Vagina (tissue), 2 donors: ENCODE measurements around the gene ABCC2. TPM values are rescaled to one million over a fixed set of nuclear protein-coding genes. Genes with fewer than 3 reads are reported as not detected.

Source experiments
- DNase-seq, 2 donors: peaks; one replicate each; pipeline ENCODE4 v3.0.0-alpha.2; 2017; ENCODE audit errors: extremely low spot score in 2 of 2
- H3K27ac ChIP-seq: fragments of 200-600 bp; sonication (generic); one replicate; pipeline ENCODE4 v1.5.1; 2019
- H3K27me3 ChIP-seq: fragments of 200-600 bp; sonication (generic); one replicate; pipeline ENCODE4 v1.5.1; 2019
- H3K36me3 ChIP-seq, 2 donors: fragments of 200-600 bp; sonication (generic); one replicate each; pipeline ENCODE4 v1.5.1; 2017 to 2019
- H3K4me1 ChIP-seq: fragments of 200-600 bp; sonication (generic); one replicate; pipeline ENCODE4 v1.5.1; 2019
- H3K4me3 ChIP-seq, 2 donors: fragments of 200-600 bp; sonication (generic); 1 replicate in 1 of 2; 2 replicates in 1 of 2; pipeline ENCODE4 v1.5.1; 2016 to 2019
- H3K9me3 ChIP-seq: fragments of 200-600 bp; sonication (generic); one replicate; pipeline ENCODE4 v1.5.1; 2019
- POLR2A ChIP-seq, 2 donors: fragments of 450-650 bp; IDR thresholded peaks; one replicate each; pipeline ENCODE4 v1.6.1; 2017; ENCODE audit warnings: antibody characterized with exemption in 2 of 2, mild to moderate bottlenecking in 2 of 2, moderate library complexity in 2 of 2
- POLR2AphosphoS5 ChIP-seq, 2 donors: sonication (generic); formaldehyde crosslinking; IDR thresholded peaks; one replicate each; pipeline ENCODE4 v1.9.0; 2017; ENCODE audit warnings: antibody characterized with exemption in 2 of 2, mild to moderate bottlenecking in 2 of 2, low read depth in 1 of 2; ENCODE audit not compliant: insufficient read depth in 1 of 2
- intact Hi-C: fragments of 100-400 bp; cut with DNase I; formaldehyde crosslinking; loops from one replicate; pipeline ENCODE4 v1.15.1; 2023
- total RNA-seq: library from RNA; depleted of rRNA; stranded (reverse); fragments of >200 nt; gene quantifications from one replicate; pipeline ENCODE4 v1.2.3, GENCODE V29; 2016
- TF ChIP-seq, protein P1 (sequence below), 3 experiments: fragments of 450-650 bp in 2 of 3; fragments of 200-600 bp in 1 of 3; sonication (generic) in 1 of 3; IDR thresholded peaks; one replicate each; pipeline ENCODE4 v1.5.1; 2017 to 2019; ENCODE audit warnings: antibody characterized with exemption in 3 of 3, mild to moderate bottlenecking in 2 of 3, moderate library complexity in 2 of 3

Gene ABCC2
- total RNA-seq, 1 donor from 2014 or later, result 1.7 TPM

DNA sequence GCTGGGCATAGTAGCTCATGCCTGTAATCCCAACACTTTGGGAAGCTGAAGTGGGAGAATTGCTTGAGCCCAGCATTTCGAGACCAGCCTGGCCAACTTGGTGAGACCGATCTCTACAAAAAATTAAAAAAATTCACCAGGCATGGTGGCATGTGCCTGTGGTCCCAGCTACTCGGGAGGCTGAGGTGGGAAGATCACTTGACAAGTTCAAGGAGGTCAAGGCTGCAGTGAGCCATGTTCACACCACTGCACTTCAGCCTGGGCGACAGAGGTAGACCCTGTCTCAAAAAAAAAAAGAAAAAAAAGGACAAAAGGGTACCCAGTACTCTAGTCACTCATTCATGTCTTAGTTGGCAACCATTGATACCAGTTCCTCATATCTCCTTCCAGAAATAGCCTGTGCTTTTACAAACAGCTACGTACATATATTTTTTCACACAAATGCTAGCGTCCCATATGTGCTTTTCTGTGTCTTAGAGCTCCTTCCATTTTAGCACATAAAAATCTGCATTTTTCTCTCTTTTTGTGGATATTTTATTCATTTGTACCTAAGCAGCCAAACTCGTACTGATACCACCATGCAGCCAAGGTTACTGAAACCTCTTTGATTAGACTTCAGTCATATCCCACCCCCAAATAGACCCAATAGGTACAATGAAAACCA, 5.5 kb downstream of the ABCC2 start:
- Histone ChIP-seq H3K27ac (peak overlapping the region; percentile 70), H3K36me3 (no peaks in the 10 kb centered on the region), H3K4me3 (no peak overlapping the region), H3K4me1 (peaks cover 7% of the 10 kb centered on the region), H3K9me3 (no peaks in the 10 kb centered on the region), H3K27me3 (no peaks in the 10 kb centered on the region)
- DNase-seq, result no peak
- intact Hi-C loops, result no loop called here
- TF ChIP-seq POLR2AphosphoS5 (IDR thresholded peaks at IDR 0.05; ENCODE audit: insufficient read depth in 1 of 2, low read depth in 1 of 2) (no peak), POLR2A (IDR thresholded peaks at IDR 0.05) (no peak)
- TF ChIP-seq, protein P1, sequence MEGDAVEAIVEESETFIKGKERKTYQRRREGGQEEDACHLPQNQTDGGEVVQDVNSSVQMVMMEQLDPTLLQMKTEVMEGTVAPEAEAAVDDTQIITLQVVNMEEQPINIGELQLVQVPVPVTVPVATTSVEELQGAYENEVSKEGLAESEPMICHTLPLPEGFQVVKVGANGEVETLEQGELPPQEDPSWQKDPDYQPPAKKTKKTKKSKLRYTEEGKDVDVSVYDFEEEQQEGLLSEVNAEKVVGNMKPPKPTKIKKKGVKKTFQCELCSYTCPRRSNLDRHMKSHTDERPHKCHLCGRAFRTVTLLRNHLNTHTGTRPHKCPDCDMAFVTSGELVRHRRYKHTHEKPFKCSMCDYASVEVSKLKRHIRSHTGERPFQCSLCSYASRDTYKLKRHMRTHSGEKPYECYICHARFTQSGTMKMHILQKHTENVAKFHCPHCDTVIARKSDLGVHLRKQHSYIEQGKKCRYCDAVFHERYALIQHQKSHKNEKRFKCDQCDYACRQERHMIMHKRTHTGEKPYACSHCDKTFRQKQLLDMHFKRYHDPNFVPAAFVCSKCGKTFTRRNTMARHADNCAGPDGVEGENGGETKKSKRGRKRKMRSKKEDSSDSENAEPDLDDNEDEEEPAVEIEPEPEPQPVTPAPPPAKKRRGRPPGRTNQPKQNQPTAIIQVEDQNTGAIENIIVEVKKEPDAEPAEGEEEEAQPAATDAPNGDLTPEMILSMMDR (IDR thresholded peaks at IDR 0.05), result no peak

DNA sequence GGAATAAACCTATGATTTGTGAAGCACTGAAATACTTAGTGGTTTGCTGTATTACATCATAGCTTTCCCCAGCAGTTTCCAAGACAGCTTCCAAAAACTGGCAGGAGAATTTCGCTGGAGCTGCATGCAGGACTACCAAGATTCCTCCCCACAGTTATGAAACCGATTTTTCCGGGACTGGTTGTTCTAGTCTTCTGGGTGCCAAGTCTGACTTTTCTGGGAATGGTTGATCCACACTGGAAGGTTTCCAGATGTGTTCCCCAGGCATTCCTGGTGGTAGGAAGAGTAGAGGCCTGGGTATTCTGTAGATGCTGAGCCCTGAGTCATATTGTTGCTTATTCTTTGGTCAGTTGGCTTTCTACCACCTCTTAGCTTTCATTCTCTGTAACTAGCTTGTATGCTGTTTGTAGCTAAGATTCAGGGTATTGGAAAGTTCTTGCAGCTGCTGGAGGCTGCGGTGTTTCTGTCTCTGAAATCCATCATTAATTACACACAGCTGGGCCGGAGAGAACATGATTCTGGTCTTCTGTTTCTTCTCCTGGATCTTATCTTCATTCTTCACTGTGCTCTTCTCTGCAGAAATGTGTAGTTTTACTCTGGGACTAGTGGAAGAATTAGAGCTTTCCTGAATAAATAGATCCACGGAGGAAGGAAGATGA, 6.3 kb downstream of the ABCC2 start:
- Histone ChIP-seq H3K27ac (peak overlapping the region; percentile 70), H3K9me3 (no peaks in the 10 kb centered on the region), H3K4me3 (no peak overlapping the region), H3K27me3 (no peaks in the 10 kb centered on the region), H3K4me1 (peaks cover 7% of the 10 kb centered on the region), H3K36me3 (no peaks in the 10 kb centered on the region)
- peak in 1 of 2 donors; percentile 96 for DNase-seq
- peak in 1 of 2 donors; percentile 14 for TF ChIP-seq POLR2AphosphoS5 (IDR thresholded peaks at IDR 0.05; ENCODE audit: insufficient read depth in 1 of 2, low read depth in 1 of 2)
- no peak for TF ChIP-seq POLR2A (IDR thresholded peaks at IDR 0.05)
- intact Hi-C loops, result no loop called here

DNA sequence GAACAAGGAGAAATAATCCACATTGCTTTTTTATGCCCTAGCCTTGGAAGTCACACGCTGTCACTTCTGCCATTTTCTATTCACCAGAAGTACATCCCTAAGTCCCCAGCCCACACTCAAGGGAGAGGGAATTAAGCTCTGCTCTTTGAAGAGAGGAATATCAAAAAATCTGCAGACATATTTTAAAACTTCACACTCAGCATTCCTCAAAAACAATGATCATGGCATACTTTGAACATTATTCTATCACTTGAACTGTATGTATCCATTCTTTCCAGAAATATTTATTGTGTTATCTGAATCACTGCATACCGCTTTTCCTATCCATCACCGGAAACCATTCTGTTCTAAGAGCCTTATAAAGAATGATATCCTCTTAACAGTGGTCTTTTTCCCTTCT, 9.4 kb downstream of the ABCC2 start:
- no peaks in the 10 kb centered on the region for H3K9me3 ChIP-seq
- H3K4me3 ChIP-seq, result no peak overlapping the region
- H3K36me3 ChIP-seq, result no peaks in the 10 kb centered on the region
- H3K27ac ChIP-seq, result no peak overlapping the region
- peaks cover 7% of the 10 kb centered on the region for H3K4me1 ChIP-seq
- H3K27me3 ChIP-seq, result no peaks in the 10 kb centered on the region
- intact Hi-C loops, result no loop called here
- no peak for DNase-seq
- TF ChIP-seq, protein P1 (IDR thresholded peaks at IDR 0.05), result no peak
- TF ChIP-seq POLR2AphosphoS5 (IDR thresholded peaks at IDR 0.05; ENCODE audit: insufficient read depth in 1 of 2, low read depth in 1 of 2) (no peak), POLR2A (IDR thresholded peaks at IDR 0.05) (no peak)

DNA sequence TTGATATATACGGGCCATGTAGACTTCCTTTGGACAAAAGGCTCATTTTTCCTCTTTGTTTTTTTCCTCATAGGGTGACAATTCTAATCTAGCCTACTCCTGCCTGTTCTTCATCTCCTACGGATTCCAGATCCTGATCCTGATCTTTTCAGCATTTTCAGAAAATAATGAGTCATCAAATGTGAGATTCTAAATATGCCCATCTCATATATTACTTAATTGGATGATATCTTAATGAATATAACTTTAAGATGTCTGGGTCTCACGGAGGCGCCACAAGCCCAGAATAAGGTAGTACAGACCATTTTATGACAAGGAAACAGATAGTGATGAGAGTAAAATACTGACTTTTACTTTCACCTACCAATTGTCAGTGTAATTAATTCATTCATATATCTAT, 11.4 kb downstream of the ABCC2 start:
- Histone ChIP-seq H3K27ac (no peak overlapping the region), H3K9me3 (no peaks in the 10 kb centered on the region), H3K4me3 (no peak overlapping the region), H3K4me1 (no peaks in the 10 kb centered on the region), H3K36me3 (no peaks in the 10 kb centered on the region), H3K27me3 (no peaks in the 10 kb centered on the region)
- intact Hi-C loops, result no loop called here
- DNase-seq, result no peak
- no peak for TF ChIP-seq POLR2A (IDR thresholded peaks at IDR 0.05)
- no peak for TF ChIP-seq POLR2AphosphoS5 (IDR thresholded peaks at IDR 0.05; ENCODE audit: insufficient read depth in 1 of 2, low read depth in 1 of 2)

DNA sequence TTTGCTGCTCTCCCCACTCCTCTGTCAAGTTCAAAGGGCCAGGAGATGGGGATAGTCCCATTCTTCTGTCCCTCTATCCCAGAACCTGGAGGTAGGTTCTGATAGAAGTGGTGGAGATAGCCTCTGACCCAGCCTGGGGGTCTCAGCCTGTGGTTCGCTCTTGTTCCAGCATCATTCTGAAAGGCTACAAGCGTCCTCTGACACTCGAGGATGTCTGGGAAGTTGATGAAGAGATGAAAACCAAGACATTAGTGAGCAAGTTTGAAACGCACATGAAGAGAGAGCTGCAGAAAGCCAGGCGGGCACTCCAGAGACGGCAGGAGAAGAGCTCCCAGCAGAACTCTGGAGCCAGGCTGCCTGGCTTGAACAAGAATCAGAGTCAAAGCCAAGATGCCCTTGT, 14.5 kb downstream of the ABCC2 start:
- Histone ChIP-seq H3K27me3 (no peaks in the 10 kb centered on the region), H3K4me1 (no peaks in the 10 kb centered on the region), H3K27ac (no peak overlapping the region), H3K9me3 (no peaks in the 10 kb centered on the region), H3K36me3 (no peaks in the 10 kb centered on the region), H3K4me3 (no peak overlapping the region)
- TF ChIP-seq, protein P1 (IDR thresholded peaks at IDR 0.05), result no peak
- TF ChIP-seq POLR2AphosphoS5 (IDR thresholded peaks at IDR 0.05; ENCODE audit: insufficient read depth in 1 of 2, low read depth in 1 of 2) (no peak), POLR2A (IDR thresholded peaks at IDR 0.05) (no peak)
- intact Hi-C loops, result no loop called here
- no peak for DNase-seq

GRCh38 chr10:99798031-99798430, 15.6 kb downstream of the ABCC2 start:
- Histone ChIP-seq H3K9me3 (no peaks in the 10 kb centered on the region), H3K4me3 (no peak overlapping the region), H3K36me3 (no peaks in the 10 kb centered on the region), H3K27me3 (no peaks in the 10 kb centered on the region), H3K4me1 (no peaks in the 10 kb centered on the region), H3K27ac (no peak overlapping the region)
- DNase-seq, result no peak
- TF ChIP-seq, protein P1 (IDR thresholded peaks at IDR 0.05), result no peak
- TF ChIP-seq POLR2A (IDR thresholded peaks at IDR 0.05) (no peak), POLR2AphosphoS5 (IDR thresholded peaks at IDR 0.05; ENCODE audit: insufficient read depth in 1 of 2, low read depth in 1 of 2) (no peak)
- intact Hi-C loops, result no loop called here
